Endothelial cell of umbilical vein (primary cell): Measurements from ENCODE around the gene CNOT1. TPM values are rescaled to one million over a fixed set of nuclear protein-coding genes. Genes with fewer than 3 reads are reported as not detected.

Experiments used
- BruUV-seq: library from RNA; stranded (reverse); fragments of 400-500 nt; replicated peaks from 2 replicates; lab custom pipeline; 2021; lab: Mats Ljungman, UMichigan
- CTCF ChIA-PET: fragments of 300-600, 350-600 bp; sonication (Branson Sonifier 250); formaldehyde crosslinking; loops from one replicate; lab custom pipeline; 2021; ENCODE audit warnings: antibody characterized with exemption, inconsistent platforms; lab: Charles Lee
- POLR2A ChIA-PET: fragments of 300-600, 350-600 bp; sonication (Branson Sonifier 250); formaldehyde crosslinking; loops from one replicate; lab custom pipeline; 2021; ENCODE audit warnings: antibody characterized with exemption, inconsistent platforms; lab: Charles Lee
- DNase-seq: peaks from one replicate; pipeline ENCODE4 v3.0.0-alpha.2; 2011; ENCODE audit warnings: low read depth, low spot score
- FAIRE-seq: peaks from 2 replicates; lab custom pipeline; 2011; peaks lifted over from hg19 to GRCh38; lab: Jason Lieb, UNC
- H2AFZ ChIP-seq: 2 replicates; pipeline ENCODE4 v1.6.0; 2012; ENCODE audit warnings: low read depth, low read length, control low read depth, inconsistent platforms
- H3K27ac ChIP-seq: 2 replicates; pipeline ENCODE4 v1.5.1; 2011; ENCODE audit warnings: low read depth, mild to moderate bottlenecking, control low read depth, low read length, moderate library complexity; ENCODE audit not compliant: insufficient read depth
- H3K27me3 ChIP-seq, 2 experiments: 2 replicates each; pipeline versions ENCODE4 v1.6.0 to v1.6.1; 2011; ENCODE audit warnings: low read length in 2 of 2, mixed read lengths in 1 of 2; ENCODE audit not compliant: control insufficient read depth in 2 of 2, insufficient read depth in 2 of 2
- H3K36me3 ChIP-seq, 2 experiments: 2 replicates in 1 of 2; 3 replicates in 1 of 2; pipeline ENCODE4 v1.5.1; 2011; ENCODE audit warnings: low read length in 2 of 2, mild to moderate bottlenecking in 1 of 2, moderate library complexity in 1 of 2; ENCODE audit not compliant: control insufficient read depth in 2 of 2, insufficient read depth in 2 of 2; ENCODE audit errors: extremely low read depth in 1 of 2
- H3K4me1 ChIP-seq: 3 replicates; pipeline ENCODE4 v1.5.1; 2011; ENCODE audit warnings: mild to moderate bottlenecking, low read length; ENCODE audit not compliant: control insufficient read depth, insufficient read depth; ENCODE audit errors: extremely low read depth
- H3K4me2 ChIP-seq: 2 replicates; pipeline ENCODE4 v1.6.1; 2011; ENCODE audit warnings: low read length, control low read depth, mixed read lengths; ENCODE audit not compliant: insufficient read depth
- H3K4me3 ChIP-seq, 3 experiments: fragments of 200-600 bp in 1 of 3; sonication (generic), shearing (Covaris generic) in 1 of 3; replicated peaks in 1 of 3; 2 replicates each; pipeline ENCODE4 v1.5.1; 2011 to 2016; ENCODE audit warnings: control low read depth in 3 of 3, low read length in 3 of 3, mild to moderate bottlenecking in 2 of 3, inconsistent platforms in 1 of 3, low read depth in 1 of 3, moderate library complexity in 1 of 3; ENCODE audit not compliant: insufficient read depth in 1 of 3
- H3K79me2 ChIP-seq: 2 replicates; pipeline ENCODE4 v1.6.0; 2012; ENCODE audit warnings: low read length, inconsistent platforms; ENCODE audit not compliant: control insufficient read depth, insufficient read depth
- H3K9ac ChIP-seq: replicated peaks from 2 replicates; pipeline ENCODE3; 2011; ENCODE audit warnings: low read length, control low read depth; ENCODE audit not compliant: insufficient read depth; ENCODE audit errors: extremely low read depth
- H3K9me1 ChIP-seq: replicated peaks from 3 replicates; pipeline ENCODE4 v1.6.0; 2011; ENCODE audit warnings: mild to moderate bottlenecking, low read length; ENCODE audit not compliant: control insufficient read depth, insufficient read depth; ENCODE audit errors: extremely low read depth
- H3K9me3 ChIP-seq: replicated peaks from 2 replicates; pipeline ENCODE4 v1.5.1; 2012; ENCODE audit warnings: low read length, inconsistent platforms; ENCODE audit not compliant: control insufficient read depth, insufficient read depth
- H4K20me1 ChIP-seq: replicated peaks from 2 replicates; pipeline ENCODE3; 2011; ENCODE audit warnings: mild to moderate bottlenecking, low read length; ENCODE audit not compliant: control insufficient read depth, insufficient read depth; ENCODE audit errors: extremely low read depth
- CTCF ChIP-seq, 2 donors: IDR thresholded peaks; 1 replicate in 1 of 2; 2 replicates in 1 of 2; pipeline ENCODE4 v1.5.1; 2011; ENCODE audit warnings: low read length in 2 of 2, mild to moderate bottlenecking in 2 of 2, moderate library complexity in 2 of 2, control low read depth in 1 of 2, inconsistent platforms in 1 of 2, low read depth in 1 of 2; ENCODE audit not compliant: insufficient read depth in 1 of 2; ENCODE audit errors: extremely low read depth in 1 of 2
- EZH2 ChIP-seq: IDR thresholded peaks from 2 replicates; pipeline ENCODE4 v1.6.1; 2012; ENCODE audit warnings: borderline replicate concordance, low read depth, mild to moderate bottlenecking, moderate library complexity, low read length, inconsistent platforms; ENCODE audit not compliant: severe bottlenecking
- FOS ChIP-seq: IDR thresholded peaks from 2 replicates; pipeline ENCODE4 v1.6.1; 2011; ENCODE audit warnings: mild to moderate bottlenecking, low read length, moderate library complexity, borderline replicate concordance; ENCODE audit not compliant: insufficient read depth
- GATA2 ChIP-seq: IDR thresholded peaks from 2 replicates; pipeline ENCODE4 v1.7.0; 2011; ENCODE audit warnings: low read depth, mild to moderate bottlenecking, moderate library complexity, mixed read lengths, low read length; ENCODE audit not compliant: insufficient read length, insufficient read depth
- JUN ChIP-seq: IDR thresholded peaks from 2 replicates; pipeline ENCODE4 v1.6.1; 2011; ENCODE audit warnings: borderline replicate concordance, low read depth; ENCODE audit not compliant: insufficient read length, insufficient read depth
- MAX ChIP-seq: IDR thresholded peaks from 2 replicates; pipeline ENCODE4 v1.6.1; 2011; ENCODE audit not compliant: insufficient read depth, insufficient read length
- MYC ChIP-seq: IDR thresholded peaks from one replicate; pipeline ENCODE4 v1.6.1; 2011; ENCODE audit warnings: mild to moderate bottlenecking, low read depth, low read length
- POLR2A ChIP-seq: IDR thresholded peaks from 2 replicates; pipeline ENCODE4 v1.6.1; 2012; ENCODE audit warnings: low read depth, mild to moderate bottlenecking, control low read depth, low read length
- POLR2AphosphoS5 ChIP-seq: IDR thresholded peaks from 2 replicates; pipeline ENCODE4 v1.6.1; 2012; ENCODE audit warnings: low read depth, mild to moderate bottlenecking, control low read depth, low read length, moderate library complexity; ENCODE audit not compliant: insufficient read depth
- dilution Hi-C: fragments of 300-500 bp; cut with MboI; formaldehyde crosslinking; loops from one replicate; pipeline ENCODE4 v1.15.0; 2019; ENCODE audit warnings: low sequenced_read_pairs; ENCODE audit not compliant: extremely low pct_ligation_motif_present
- intact Hi-C: fragments of 100-400 bp; cut with micrococcal nuclease; formaldehyde crosslinking; loops from one replicate; pipeline ENCODE4 v1.10.0; 2022
- polyA plus RNA-seq, 4 experiments: library from polyadenylated mRNA; depleted of rRNA in 3 of 4; stranded (reverse) in 3 of 4; unstranded in 1 of 4; fragments of >200 nt; gene quantifications; 2 replicates each; pipeline versions ENCODE4 v1.2.1 to v1.2.3, GENCODE V29; 2011 to 2012; ENCODE audit warnings: missing spikeins in 1 of 4
- total RNA-seq: library from RNA; stranded (reverse); gene quantifications from 2 replicates; pipeline ENCODE4 v1.2.3, GENCODE V29; 2021

CNOT1 gene
- total and polyA plus RNA-seq, 2 donors (not counting 3 experiments of a cell fraction or from before 2014, with no cell fraction given): 142 to 151 TPM

- no peaks in the 10 kb centered on the region for H3K9me3 ChIP-seq
- H3K27me3 ChIP-seq: peaks cover 0 to 3% of the 10 kb centered on the region in 2 experiments
- H3K79me2 ChIP-seq: no peaks in the 10 kb centered on the region
- ChIA-PET CTCF (interaction anchor here (1.0 to 1.1 kb wide), 2 partner anchors 16 to 111 kb away, joined by 3 to 4 read pairs; no protein-coding TSS in a partner anchor), POLR2A (no interaction called here)
- dilution Hi-C loops (no loop called here), intact Hi-C loops (no loop called here)
- H4K20me1 ChIP-seq: no peaks in the 10 kb centered on the region
- no peaks in the 10 kb centered on the region for H3K9me1 ChIP-seq
- no peaks in the 10 kb centered on the region for H3K4me1 ChIP-seq
- H3K4me3 ChIP-seq: no peak overlapping the region
- no peak overlapping the region for H3K9ac ChIP-seq
- no TSS peak for BruUV-seq
- no peak overlapping the region for H3K4me2 ChIP-seq
- FAIRE-seq (no peak), DNase-seq (no peak)
- no peaks in the 10 kb centered on the region for H3K36me3 ChIP-seq
- TF ChIP-seq MYC (no peak), GATA2 (no peak), POLR2AphosphoS5 (no peak), FOS (no peak), POLR2A (no peak), EZH2 (no peak), MAX (no peak), CTCF (IDR thresholded peaks at IDR 0.05; ENCODE audit: extremely low read depth in 1 of 2, insufficient read depth in 1 of 2, low read depth in 1 of 2, low read length in 2 of 2) (no peak), JUN (no peak)
- no peak overlapping the region for H2AFZ ChIP-seq
- H3K27ac ChIP-seq: no peak overlapping the region
Measured at GRCh38 chr16:58644765-58645487, 15.3 kb upstream of the CNOT1 start.
